NCI-H526 (cell line): ENCODE data around the gene KLRC4.
"Not testable (repeated sequence)": the region's sequence is repeated elsewhere in the genome, so short reads cannot be mapped to it uniquely, and the experiment has no call there.

ENCODE experiments used
- DNase-seq, 2 experiments: peaks; one replicate each; lab custom pipeline; 2025; lab: John Stamatoyannopoulos, UW

Gene KLRC4

GRCh38 chr12:10397296-10397695 is 12.3 kb downstream of the KLRC4 start:
- DNase-seq, result no peak

- DNase-seq, result not testable (repeated sequence)
Observed at GRCh38 chr12:10396176-10396575, 13.4 kb downstream of the KLRC4 start.

DNA sequence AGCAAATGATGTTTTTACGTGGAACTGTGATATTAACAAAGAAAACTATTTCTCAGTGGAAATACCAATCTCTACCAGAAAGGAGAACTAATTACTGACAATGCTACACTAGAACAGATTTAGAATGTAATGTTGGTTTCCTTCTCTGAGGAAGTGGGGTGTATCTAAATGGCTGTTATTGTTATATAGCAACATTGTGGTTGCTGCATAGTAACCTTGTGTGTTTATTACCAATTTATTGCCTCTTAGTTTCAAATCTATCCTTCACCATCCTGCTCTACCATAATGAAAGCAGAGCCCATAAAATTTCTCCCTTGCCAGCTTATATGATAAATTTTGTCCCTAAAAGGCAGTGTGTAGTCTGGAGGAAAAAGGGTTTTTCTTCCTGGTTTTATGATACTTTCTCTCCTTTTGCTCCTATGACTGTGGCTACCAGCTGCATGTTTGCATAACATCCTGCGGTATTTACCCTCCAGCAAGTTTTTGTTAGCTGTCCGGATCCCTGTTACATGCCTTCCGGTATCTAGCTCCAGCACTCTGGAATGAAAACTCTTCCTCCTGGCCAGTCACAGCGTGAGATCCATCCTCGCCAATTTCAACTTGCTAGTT is 14.1 kb downstream of the KLRC4 start:
- peak; percentile 48 to 74 for DNase-seq

- DNase-seq, result not testable (repeated sequence)
Observed at GRCh38 chr12:10394531-10395152, 14.9 kb downstream of the KLRC4 start.

GRCh38 chr12:10393291-10393690 is 16.3 kb downstream of the KLRC4 start:
- DNase-seq, result no peak

- no peak for DNase-seq
Observed at GRCh38 chr12:10392394-10392930, 17.1 kb downstream of the KLRC4 start.

DNA sequence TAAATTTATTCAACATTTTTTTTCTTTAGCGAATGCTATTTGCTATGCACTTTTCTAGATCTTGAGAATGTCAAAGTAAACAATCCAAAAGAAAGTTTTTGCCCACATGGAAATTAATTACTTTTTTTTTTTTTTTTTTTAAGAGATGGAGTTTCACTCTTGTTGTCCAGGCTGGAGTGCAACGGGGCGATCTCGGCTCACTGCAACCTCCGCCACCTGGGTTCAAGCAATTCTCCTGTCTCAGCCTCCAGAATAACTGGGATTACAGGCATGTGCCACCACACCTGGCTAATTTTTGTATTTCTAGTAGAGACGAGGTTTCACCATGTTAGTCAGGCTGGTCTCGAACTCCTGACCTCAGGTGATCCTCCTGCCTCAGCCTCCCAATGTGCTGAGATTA is 18.6 kb downstream of the KLRC4 start:
- DNase-seq, result not testable (repeated sequence)

DNA sequence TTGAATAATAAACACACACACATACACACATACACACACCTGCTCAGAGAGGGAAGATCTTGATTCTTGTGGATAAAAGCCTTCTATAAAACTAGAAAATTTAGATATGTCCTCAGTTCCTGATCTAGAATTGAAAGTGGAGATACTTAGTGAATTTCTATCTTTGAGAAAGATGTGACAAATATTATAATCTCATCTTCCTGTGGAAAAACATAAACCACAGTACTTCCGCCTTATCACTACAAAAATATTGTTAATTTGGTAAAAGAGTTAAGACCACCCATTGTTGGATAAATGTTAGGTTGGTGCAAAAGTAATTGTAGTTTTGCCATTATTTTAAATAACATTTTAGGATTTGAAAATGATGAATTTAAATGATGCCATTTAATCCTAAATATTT is 19.7 kb downstream of the KLRC4 start, which contains the start of gene KLRK1:
KLRK1 (minus strand) TSS at position 138 of the 400 bp plus-strand sequence. CDS start 1,231 bp downstream, outside the sequence.
- no peak for DNase-seq

DNA sequence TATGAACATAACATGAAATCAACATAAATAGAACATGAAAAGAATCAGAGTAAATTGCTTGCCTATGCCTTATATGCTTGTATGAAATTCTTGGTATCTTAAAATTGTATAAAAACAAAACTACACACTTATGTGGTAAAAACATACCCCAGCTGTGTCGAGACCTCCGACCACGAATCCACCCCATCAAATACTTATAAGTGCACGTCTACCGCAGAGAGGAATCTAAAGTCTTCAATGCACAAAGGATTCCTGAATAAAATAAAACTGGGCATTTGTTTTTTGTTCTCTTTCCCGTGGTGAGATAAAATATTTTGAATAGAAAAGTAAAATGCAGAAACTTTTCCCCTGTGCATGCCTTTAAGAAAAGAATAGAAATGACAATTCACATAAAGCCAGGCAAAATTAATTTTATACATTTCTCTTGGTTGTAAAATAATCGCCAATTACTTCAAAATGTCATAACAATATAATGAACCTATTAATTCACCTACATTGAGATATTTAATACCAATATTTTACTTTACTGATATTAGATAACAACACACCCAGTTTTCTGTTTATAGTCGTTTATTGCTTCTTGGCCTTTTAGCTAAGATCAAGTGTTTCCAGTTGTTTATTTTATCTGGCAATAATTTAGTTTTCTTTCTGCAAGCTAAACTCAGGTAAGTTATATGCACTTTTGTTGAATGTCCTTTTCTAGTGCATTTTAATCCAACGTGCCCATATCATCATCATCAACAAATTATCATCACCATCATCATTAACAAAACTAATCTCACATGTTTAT is 20.7 kb downstream of the KLRC4 start:
- no peak for DNase-seq

GRCh38 chr12:10387498-10387897 is 22.1 kb downstream of the KLRC4 start:
- not testable (repeated sequence) for DNase-seq

- DNase-seq, result no peak
Observed at GRCh38 chr12:10386857-10387256, 22.7 kb downstream of the KLRC4 start.

DNA sequence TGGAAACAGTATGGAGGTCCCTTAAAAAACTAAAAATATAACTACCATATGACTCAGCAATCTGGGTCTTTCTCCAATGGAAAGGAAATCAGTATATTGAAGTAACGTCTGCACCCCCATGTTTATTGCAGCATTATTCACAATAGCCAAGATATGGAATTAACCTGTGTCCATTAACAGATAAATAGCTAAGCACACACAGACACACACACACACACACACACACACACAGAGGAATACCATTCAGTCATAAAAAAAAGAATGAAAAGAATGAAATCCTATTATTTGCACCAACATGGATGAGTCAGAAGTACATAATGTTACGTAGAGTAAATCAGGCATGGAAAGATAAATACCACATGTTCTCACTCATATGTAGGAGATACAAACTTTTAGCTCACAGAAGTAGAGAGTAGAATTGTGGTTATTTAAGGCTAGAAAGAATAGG is 24.4 kb downstream of the KLRC4 start:
- DNase-seq, result no peak

DNA sequence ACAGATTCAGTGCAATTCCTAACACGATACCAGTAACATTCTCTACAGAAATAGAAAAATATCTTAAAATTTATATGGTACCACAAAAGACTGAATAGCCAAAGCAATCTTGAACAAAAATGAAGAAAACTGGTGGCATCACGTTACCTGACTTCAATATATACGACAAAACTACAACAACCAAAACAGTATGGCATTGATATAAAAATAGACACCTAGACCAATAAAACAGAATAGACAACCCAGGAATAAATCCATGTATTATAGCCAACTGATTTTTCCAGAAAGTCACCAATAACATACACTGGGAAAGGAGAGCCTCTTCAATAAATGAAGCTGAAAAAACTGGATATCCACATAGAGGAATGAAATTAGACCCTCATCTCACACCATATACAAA is 25.4 kb downstream of the KLRC4 start:
- DNase-seq, result no peak

DNA sequence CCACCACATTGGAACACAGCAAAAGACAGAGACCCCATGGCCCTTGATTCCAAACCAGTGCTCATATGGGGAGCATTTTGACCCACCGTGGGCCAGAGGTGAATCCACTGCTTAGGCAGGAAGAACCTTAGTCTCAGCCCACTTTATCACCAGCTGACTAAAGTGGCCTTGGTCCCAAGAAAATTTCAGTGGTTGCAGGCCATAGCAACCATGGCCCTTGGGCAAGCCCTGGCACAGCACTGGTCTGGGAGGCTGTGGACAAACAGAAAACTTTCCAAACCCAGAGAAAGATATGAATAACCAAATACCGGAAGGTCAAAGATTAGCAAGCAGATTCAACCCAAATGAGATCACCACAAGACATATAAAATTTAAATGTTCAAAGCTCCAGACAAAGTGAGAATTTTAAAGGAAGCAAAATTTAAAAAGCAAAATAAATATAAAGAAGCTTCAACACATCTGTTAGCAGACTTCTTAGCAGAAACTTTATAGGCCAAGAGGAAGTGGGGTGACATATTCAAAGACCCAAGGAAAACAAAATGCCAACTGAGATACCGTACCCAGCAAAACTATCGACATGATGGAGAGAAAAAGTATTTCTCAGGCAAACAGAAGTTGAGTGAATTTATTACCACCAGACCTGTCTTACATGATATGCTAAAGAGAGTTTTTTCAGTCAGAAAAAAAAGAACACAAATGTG is 27.5 kb downstream of the KLRC4 start:
- no peak for DNase-seq

DNA sequence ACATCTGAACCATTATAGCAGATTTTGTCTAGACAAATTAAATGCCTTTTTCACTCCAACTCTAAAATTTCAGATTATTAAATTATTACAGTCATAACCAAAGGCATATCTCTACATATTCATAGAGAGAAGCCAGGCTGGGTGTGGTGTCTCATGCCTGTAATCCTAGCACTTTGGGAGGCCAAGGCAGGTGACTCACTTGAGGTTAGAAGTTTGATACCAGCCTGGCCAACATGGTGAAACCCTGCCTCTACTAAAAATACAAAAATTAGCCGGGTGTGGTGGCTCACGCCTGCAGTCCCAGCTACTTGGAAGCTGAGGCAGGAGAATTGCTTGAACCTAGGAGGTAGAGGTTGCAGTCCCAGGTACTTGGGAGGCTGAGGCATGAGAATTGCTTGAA is 30.8 kb downstream of the KLRC4 start:
- not testable (repeated sequence) for DNase-seq

GRCh38 chr12:10374624-10375018 is 34.9 kb downstream of the KLRC4 start:
- DNase-seq, result no peak

DNA sequence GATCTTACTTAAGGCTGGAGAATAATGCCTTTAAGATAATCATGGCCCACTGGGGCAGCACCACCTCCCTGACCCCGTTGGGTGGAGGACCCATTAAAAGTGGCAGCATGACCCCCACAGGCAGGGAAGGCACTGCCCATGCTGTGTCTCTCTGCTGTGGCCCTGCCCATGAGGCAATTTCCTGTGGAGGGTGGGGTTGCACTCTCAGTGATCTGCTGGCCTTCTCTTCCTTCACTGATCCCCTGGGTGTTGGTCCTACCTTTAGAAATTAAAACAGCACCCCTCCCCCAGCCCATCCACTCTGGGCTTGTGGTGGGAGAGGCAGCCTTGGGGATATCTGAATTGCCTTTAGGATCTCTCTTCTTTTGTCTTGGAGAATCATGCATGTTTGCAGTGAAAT is 37.0 kb downstream of the KLRC4 start:
- DNase-seq, result no peak

- not testable (repeated sequence) for DNase-seq
Observed at GRCh38 chr12:10371893-10372535, 37.5 kb downstream of the KLRC4 start.

DNA sequence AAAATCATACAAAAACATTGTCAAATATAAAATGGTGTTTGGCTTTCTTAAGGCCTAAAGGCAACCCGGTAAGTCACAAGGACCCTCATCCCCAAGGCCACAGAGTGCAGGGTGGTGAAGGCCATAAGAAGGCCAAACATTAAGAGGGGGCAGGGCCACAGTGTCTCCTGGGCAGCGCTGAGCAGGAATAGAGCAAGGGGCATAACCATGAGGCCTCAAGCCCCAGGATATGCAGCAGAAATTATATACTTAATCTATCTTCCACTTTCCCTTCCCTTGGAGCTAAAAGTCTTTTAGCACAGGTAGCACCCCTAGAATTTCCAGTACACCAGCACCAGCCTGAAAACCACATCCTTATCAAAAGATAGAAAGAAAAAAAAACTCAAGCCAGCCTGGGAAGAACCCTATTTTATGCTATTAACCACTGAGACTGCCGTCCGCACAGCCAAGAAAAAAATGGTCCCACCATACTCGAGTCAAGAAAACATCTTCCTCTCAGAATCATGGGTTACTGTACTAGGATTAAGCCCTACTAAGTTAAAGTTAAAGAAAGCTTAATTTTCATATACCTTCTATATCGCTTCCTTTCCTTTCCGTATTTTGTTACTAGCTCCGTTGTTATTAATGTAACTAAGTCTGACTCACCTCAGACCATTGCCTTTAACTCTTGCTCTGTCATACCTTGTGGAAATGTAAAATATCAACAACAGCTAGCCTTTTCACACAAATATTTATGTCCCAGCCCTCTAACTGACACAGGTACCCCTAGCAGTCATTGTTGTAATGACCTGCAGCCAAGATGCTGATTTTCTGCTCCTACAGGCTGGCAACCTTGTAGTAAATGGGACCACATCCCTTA is 39.8 kb downstream of the KLRC4 start:
- no peak for DNase-seq
